Rectal smooth muscle tissue (tissue), 1 donor: Measurements from ENCODE around the gene NT5C.

Source experiments
- H3K27ac ChIP-seq: one replicate; pipeline ENCODE4 v1.7.0; 2013; ENCODE audit warnings: low read depth, low read length, inconsistent platforms
- H3K27me3 ChIP-seq: one replicate; pipeline ENCODE4 v1.7.0; 2013; ENCODE audit warnings: low read length; ENCODE audit not compliant: control insufficient read depth, insufficient read depth
- H3K36me3 ChIP-seq: one replicate; pipeline ENCODE4 v1.7.0; 2013; ENCODE audit warnings: low read length; ENCODE audit not compliant: control insufficient read depth, insufficient read depth
- H3K4me1 ChIP-seq: one replicate; pipeline ENCODE4 v1.7.0; 2013; ENCODE audit warnings: low read length; ENCODE audit not compliant: control insufficient read depth, insufficient read depth
- H3K4me3 ChIP-seq: one replicate; pipeline ENCODE4 v1.7.0; 2013; ENCODE audit warnings: low read length
- H3K9ac ChIP-seq: one replicate; pipeline ENCODE4 v1.7.0; 2013; ENCODE audit warnings: low read length

NT5C gene

DNA sequence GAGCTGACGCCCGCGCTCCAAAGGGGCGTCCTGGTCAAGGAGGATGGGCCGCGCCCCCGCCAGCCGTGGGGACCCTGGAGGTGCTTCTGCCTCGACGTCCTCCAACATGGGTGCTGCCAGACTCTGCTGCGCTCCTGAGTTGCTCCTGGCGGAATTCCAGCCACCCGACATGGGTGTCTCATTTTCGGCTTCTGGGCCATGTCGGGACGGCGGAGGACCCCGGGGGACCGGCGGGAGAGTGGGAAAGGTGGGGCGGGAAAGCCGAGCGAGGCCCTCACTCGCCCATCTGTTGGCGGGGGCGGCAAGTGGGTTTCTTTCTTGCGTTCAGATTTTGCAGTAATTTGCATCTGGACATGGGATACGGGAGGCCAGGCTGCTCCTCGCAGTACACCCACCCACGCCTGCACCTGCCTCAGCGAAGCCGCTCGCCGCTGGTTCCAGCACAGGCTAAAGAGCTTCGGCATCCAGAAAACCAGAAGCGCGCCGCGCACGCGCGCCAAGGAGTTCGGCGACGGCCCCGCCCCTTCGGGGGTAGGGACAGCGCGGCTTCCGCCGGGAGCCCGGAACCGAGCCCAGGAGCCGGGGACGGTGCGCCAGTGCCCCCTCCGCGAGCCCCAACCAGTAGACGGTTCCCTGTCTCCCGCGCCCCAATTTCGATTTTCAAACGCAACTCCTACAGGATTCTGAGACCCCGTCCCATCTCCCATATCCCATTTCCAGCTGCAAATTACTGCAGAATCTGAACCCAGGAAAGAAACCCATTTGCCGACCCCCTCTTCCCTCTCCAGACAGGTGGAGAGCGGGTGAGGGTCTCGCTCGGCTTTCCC, 21.9 kb downstream of the NT5C start, which contains the start of gene ARMC7:
Gene ARMC7 (plus strand): TSS at position 563 of the 827 bp plus-strand sequence. CDS start 320 bp downstream, outside the sequence.
- peak within 1 kb of the TSS; percentile 46 for H3K9ac ChIP-seq
- no peaks in the 10 kb centered on the region for H3K4me1 ChIP-seq
- peak within 1 kb of the TSS; percentile 82 for H3K4me3 ChIP-seq
- H3K27me3 ChIP-seq = no peaks in the 10 kb centered on the region
- H3K36me3 ChIP-seq = no peaks in the 10 kb centered on the region
- H3K27ac ChIP-seq = no peak within 1 kb of the TSS

- H3K4me3 ChIP-seq = peak overlapping the region; percentile 82
- H3K27ac ChIP-seq = no peak overlapping the region
- no peak overlapping the region for H3K9ac ChIP-seq
Measured at GRCh38 chr17:75109046-75109406, 22.5 kb downstream of the NT5C start.

DNA sequence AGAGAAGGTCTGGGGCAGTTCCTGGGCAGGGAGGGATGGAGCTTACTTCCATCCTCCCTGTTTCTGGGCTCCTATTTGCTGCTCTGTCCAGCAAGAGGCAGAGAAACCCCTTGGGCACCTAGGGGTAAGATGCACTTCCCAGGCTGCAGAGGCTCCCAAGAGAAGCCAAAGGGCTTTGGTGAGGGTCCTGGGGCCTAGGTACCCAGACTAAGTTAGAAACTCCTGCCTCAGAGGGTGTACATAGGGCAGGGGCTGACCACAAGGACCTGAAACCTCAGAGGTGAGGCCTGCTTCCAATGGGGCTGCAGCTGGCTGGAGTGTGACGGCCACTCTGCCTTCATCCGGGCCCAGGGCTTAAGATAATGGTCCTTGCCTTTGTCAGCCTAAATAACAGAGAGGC, 23.3 kb downstream of the NT5C start:
- no peaks in the 10 kb centered on the region for H3K4me1 ChIP-seq
- H3K36me3 ChIP-seq = no peaks in the 10 kb centered on the region
- H3K27ac ChIP-seq = no peak overlapping the region
- H3K27me3 ChIP-seq = no peaks in the 10 kb centered on the region
- H3K4me3 ChIP-seq = no peak overlapping the region
- no peak overlapping the region for H3K9ac ChIP-seq

More at GRCh38 chr17:75109046-75109406, 22.5 kb downstream of the NT5C start:
- no peaks in the 10 kb centered on the region for H3K36me3 ChIP-seq
- H3K27me3 ChIP-seq = no peaks in the 10 kb centered on the region
- no peaks in the 10 kb centered on the region for H3K4me1 ChIP-seq

GRCh38 chr17:75105126-75106080, 26.1 kb downstream of the NT5C start:
- Histone ChIP-seq H3K4me1 (no peaks in the 10 kb centered on the region), H3K9ac (no peak overlapping the region), H3K36me3 (peaks cover 4% of the 10 kb centered on the region), H3K27me3 (no peaks in the 10 kb centered on the region), H3K4me3 (no peak overlapping the region), H3K27ac (no peak overlapping the region)

GRCh38 chr17:75103601-75104554, 27.7 kb downstream of the NT5C start:
- no peak overlapping the region for H3K27ac ChIP-seq
- H3K4me1 ChIP-seq = no peaks in the 10 kb centered on the region
- H3K27me3 ChIP-seq = no peaks in the 10 kb centered on the region
- no peak overlapping the region for H3K9ac ChIP-seq
- H3K36me3 ChIP-seq = peaks cover 10% of the 10 kb centered on the region
- H3K4me3 ChIP-seq = no peak overlapping the region

GRCh38 chr17:75102385-75102821, 29.1 kb downstream of the NT5C start:
- Histone ChIP-seq H3K9ac (no peak overlapping the region), H3K27me3 (no peaks in the 10 kb centered on the region), H3K27ac (no peak overlapping the region), H3K4me1 (no peaks in the 10 kb centered on the region), H3K4me3 (no peak overlapping the region), H3K36me3 (peaks cover 14% of the 10 kb centered on the region)

- peaks cover 14% of the 10 kb centered on the region for H3K36me3 ChIP-seq
- no peak overlapping the region for H3K9ac ChIP-seq
- H3K4me1 ChIP-seq = no peaks in the 10 kb centered on the region
- H3K4me3 ChIP-seq = no peak overlapping the region
- no peak overlapping the region for H3K27ac ChIP-seq
- no peaks in the 10 kb centered on the region for H3K27me3 ChIP-seq
Measured at GRCh38 chr17:75099881-75100595, 31.5 kb downstream of the NT5C start.

DNA sequence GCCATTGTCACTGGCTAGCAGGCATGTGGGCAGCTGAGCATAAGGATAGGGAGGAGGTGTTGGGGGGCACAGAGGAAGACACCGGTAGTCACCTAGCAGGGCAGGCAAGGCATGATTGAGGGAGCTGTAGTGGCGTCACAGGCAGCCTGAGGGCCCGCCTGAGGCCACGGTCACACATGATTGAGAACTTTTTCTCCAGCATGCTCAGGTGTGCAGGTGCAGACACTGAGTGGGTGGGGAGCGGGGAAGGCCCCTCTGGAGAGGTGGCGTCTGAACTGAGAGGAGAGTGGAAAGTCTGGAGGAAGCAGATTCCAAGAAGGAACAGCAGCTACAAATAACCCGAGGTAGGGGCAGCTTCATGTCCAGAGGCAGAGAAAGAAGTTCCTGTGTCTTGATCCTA, 32.7 kb downstream of the NT5C start:
- no peaks in the 10 kb centered on the region for H3K4me1 ChIP-seq
- no peak overlapping the region for H3K4me3 ChIP-seq
- H3K27ac ChIP-seq = no peak overlapping the region
- peaks cover 14% of the 10 kb centered on the region for H3K36me3 ChIP-seq
- H3K27me3 ChIP-seq = no peaks in the 10 kb centered on the region
- no peak overlapping the region for H3K9ac ChIP-seq

DNA sequence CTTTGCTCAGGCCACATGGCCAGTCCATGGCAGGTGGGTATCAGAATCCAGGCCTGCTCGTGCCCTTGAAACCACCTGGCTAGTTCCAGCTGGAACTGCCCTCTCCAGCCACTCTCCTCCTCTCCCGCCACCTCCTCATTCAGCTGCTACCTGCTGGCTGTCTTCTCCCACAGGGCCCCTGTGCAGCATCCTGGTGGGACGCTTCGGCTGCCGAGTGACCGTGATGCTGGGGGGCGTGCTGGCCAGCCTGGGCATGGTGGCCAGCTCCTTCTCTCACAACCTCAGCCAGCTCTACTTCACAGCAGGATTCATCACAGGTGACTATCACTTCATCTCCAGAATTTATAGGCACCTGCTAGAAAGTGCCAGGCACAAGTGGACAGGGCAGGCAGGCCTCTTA, 33.7 kb downstream of the NT5C start:
- H3K9ac ChIP-seq = no peak overlapping the region
- peaks cover 14% of the 10 kb centered on the region for H3K36me3 ChIP-seq
- H3K4me1 ChIP-seq = no peaks in the 10 kb centered on the region
- H3K27me3 ChIP-seq = no peaks in the 10 kb centered on the region
- no peak overlapping the region for H3K27ac ChIP-seq
- no peak overlapping the region for H3K4me3 ChIP-seq

DNA sequence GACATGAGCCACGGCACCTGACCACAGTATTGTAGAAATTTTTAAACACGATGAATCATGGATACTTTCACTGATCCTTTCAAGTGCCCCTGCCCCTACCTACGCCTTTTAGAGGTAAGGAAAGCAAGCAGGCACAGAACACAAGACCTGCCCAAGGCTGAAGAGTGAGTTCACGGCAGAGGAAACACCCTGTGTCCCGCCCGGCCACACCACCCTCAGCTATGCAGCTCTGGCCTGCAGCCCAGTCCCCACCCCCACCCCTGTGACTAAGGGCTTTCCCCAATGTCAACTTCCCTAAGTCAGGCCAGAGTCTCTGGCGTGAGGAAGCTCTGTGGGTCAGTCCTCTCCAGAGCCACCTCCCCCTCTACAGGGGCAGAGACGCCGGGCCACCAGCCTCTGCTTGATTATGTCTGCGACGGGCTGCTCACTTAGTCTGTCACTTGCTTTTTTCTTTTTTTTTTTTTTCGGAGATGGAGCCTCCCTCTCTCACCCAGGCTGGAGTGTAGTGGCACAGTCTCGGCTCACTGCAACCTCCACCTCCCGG, 35.4 kb downstream of the NT5C start:
- no peaks in the 10 kb centered on the region for H3K27me3 ChIP-seq
- no peak overlapping the region for H3K9ac ChIP-seq
- no peak overlapping the region for H3K27ac ChIP-seq
- H3K36me3 ChIP-seq = peaks cover 14% of the 10 kb centered on the region
- peaks cover under 1% of the 10 kb centered on the region for H3K4me1 ChIP-seq
- no peak overlapping the region for H3K4me3 ChIP-seq

DNA sequence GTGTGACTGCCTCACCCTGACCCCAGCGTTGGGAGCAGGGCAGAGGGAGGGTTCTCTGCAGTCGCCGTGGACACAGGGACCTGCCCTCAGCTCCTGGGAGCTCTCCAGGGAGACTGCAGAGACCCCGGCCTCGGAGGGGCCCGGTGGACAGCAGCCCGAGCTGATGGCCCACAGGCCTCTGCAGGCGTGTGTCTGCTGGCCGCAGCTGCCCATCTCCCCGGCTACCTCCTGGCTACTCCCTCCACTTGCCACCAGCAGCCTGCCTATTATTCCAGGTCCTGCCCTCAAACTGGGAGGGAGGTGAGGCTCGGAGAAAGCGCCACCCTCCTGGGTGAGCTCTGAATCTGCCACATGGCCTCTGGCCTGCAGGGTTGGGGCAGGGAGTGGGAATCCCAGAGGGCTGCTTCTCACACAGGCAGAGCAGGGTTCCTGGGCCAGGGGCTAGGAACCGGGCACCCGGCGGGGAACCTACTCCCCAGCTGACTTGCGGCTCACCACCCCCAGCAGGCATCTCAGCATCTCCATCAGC, 36.6 kb downstream of the NT5C start:
- Histone ChIP-seq H3K36me3 (peaks cover 7% of the 10 kb centered on the region), H3K27ac (no peak overlapping the region), H3K9ac (no peak overlapping the region), H3K4me3 (no peak overlapping the region), H3K4me1 (peaks cover 3% of the 10 kb centered on the region), H3K27me3 (no peaks in the 10 kb centered on the region)
